NCI-H2196 treated with DMSO at 0.1 percent for 48 hours (cell line): Measurements from ENCODE around the gene CMYA5.
"Not testable (repeated sequence)": the region's sequence is repeated elsewhere in the genome, so short reads cannot be mapped to it uniquely, and the experiment has no call there.

Source experiments
- DNase-seq: peaks from one replicate; lab custom pipeline; 2025; ENCODE audit not compliant: unreplicated experiment; lab: John Stamatoyannopoulos, UW

Gene CMYA5

DNA sequence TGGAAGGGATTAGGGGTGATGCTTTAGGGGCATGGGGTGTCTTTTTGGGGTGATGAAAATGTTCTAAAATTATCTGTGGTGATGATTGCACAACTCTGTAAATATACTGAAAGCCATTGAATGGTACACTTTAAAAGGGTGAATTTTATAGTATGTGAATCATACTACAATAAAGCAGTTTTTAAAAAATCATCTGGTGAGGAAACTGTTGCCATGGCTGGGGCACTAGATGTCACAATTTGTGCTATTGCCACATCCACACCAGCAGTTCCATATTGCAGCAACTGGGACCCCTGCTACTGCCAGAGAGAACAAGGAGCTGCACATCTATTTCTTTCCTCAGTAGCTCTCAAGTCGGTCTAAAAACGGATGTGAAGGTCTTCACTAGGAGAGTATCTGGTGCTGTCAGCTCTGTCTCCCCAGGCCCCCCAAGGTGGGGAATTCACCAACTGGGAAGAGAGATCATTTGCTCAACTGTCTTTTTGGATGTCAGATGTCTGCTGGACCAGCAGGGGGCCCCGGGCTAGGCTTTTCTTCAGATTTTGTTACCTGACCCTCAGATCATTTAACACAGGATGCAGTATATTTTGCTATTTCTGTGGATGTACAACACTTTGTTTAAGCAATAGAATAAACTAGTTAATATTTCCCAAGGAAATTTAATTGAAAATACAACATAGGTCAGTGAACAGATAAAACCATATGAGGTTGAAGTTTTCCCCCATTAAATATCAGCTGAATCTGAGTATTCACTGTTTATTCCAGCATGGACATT, 13.2 kb downstream of the CMYA5 start:
- DNase-seq: no peak

DNA sequence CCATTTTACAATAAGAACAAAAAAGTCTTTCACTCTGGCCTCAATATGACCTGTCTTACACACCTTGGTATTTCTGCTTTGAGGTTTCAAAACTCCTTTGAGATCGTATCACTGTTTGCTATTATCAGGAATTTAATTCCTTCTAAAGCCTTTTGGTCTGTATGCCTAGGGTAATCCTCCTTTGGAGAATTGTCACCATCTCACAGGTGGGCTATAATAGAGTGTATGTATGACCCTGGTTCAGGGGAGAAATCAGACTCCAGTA, 13.7 kb downstream of the CMYA5 start:
- no peak for DNase-seq

DNA sequence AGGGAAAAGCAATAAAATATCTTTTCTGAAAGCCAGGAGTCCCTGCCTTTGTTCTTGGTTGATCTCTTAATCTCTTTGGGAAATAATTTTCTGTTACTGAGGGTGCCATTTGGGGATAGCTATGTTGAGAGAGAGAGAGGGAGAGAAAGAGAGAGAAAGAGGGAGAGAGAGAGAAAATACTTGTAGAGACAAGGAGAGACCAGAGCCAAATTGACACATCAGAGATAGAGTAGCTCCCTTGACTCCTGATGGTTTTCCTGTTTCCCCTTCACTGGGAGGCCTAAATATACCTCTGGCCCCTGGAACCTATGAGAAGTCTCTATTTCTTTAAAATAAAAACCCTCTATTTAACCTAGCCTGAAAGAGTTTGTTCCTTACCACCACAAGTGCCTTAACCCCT, 14.9 kb downstream of the CMYA5 start:
- DNase-seq: no peak

DNA sequence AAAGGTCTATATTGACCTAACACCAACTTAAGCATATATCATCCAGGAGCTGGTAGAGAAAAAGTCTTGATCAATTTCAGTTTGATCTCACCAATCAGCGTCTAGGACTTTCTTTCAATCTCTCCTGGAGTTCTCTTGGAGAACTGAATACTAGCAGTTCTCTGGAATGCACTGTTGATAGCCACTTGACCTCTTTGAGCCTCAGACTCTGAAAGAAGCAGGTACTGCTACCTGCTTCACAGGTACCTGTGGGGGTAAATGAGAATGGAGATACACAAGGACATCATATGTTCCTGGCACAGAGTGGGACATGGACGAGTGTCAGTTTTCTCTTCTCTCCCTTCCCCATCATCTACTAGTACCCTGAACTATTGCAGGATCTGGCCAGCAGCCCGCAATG, 16.0 kb downstream of the CMYA5 start:
- no peak for DNase-seq

DNA sequence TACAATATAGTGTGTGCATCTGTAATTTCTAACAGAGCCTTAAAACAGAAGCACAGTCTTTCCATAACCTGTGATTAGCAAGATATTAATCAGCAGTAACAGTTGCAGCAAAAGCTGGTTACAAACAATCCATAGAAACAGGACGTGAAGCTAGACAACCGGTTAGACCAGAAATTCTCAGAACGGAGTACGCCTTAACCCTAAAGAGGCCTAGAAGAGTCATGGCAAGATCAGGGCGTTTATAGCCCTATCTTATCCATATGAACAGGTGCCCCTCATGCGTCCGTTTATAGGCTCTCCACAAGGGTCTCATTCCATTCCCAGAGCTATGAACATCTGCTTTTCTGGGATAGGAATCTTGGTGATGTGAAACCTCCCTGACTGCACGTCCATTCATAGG, 16.7 kb downstream of the CMYA5 start:
- not testable (repeated sequence) for DNase-seq

DNA sequence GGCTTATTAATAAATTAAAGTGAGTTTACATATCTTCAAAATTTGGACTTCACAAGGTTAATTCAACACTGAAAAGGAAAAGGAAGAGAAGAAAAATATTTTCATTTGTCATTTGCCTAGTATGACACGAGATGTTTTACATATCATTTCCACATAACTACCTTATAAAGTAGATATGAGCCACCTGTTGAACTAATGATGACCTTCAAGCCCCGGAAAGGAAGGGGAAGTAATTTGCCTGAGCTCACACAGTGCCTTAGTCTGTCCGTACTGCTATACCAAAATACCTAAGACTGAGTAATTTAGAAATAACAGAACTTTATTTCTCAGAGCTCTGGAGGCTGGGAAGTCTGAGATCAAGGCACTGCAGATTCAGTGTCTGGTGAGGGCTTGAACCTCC, 17.9 kb downstream of the CMYA5 start:
- no peak for DNase-seq

DNA sequence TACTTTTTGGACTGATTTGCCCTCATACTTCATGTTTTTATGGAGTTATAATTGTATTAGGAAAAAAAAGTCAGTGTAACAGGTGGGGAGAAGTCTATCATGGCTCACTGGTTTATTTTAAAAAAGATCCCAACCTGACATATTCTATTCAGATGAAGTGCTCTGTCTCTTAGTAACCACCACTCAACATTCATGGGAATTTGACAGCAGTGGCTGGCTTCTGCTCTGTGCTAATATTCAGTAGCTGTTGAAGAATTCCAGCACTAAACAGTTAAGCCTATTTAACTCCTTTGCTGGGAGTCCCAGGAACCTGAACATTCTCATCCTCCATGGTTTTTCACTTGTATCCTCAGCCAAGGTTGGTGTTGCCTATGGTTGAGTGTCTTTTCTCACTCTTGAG, 23.1 kb downstream of the CMYA5 start:
- DNase-seq: no peak

DNA sequence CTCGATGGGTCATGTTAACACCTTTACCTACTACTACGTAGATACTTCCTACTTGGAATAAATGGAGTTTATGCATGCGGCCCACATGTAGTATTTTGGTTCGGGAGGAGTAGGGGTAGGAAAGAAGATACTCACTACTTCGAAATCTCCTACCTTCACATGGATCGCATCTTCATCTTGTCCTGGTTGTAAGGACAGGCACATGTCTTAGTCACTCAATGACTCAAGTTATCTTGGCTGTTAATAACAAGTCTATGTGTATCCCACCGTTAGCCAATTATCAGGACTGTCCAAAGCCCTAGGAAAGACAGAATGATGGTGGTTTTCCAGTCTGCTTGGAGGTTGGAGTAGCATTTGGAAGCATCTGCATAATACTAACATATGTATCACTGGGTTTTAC, 24.1 kb downstream of the CMYA5 start:
- no peak for DNase-seq

DNA sequence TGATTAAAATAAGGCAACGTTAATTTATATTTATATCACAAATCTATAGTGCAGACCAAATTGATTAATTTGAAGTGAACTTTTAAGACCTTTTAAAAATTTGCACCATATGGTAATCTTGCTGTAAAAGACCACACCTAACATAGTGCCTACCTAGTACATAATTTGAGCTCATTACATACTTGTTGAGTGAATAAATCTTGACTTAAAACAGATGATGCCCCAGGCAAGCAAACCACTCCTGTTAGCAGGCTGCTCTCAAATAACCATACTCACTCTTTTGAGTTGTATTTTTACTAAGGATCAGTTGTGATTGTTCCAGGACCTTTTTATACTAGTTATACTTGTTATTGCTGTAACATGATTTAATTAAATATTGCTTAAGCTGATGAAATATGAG, 27.2 kb downstream of the CMYA5 start:
- DNase-seq: no peak

DNA sequence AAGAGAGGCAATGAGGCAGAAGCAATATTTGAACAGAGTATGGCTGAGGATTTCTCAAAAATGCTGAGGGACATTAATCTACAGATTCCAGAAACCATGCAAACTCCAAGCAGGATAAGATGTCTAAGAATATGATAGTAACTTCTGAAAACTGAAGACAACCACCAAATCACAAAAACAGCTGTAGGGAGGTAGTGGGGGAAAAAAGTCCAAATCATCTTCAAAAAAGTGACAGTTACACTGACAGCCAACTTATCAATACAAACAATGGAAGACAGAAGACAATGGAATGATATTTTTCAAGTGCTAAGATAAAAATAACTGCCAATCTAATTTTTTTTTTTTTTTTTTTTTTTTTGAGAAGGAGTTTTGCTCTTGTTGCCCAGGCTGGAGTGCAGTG, 30.5 kb downstream of the CMYA5 start:
- DNase-seq: no peak

DNA sequence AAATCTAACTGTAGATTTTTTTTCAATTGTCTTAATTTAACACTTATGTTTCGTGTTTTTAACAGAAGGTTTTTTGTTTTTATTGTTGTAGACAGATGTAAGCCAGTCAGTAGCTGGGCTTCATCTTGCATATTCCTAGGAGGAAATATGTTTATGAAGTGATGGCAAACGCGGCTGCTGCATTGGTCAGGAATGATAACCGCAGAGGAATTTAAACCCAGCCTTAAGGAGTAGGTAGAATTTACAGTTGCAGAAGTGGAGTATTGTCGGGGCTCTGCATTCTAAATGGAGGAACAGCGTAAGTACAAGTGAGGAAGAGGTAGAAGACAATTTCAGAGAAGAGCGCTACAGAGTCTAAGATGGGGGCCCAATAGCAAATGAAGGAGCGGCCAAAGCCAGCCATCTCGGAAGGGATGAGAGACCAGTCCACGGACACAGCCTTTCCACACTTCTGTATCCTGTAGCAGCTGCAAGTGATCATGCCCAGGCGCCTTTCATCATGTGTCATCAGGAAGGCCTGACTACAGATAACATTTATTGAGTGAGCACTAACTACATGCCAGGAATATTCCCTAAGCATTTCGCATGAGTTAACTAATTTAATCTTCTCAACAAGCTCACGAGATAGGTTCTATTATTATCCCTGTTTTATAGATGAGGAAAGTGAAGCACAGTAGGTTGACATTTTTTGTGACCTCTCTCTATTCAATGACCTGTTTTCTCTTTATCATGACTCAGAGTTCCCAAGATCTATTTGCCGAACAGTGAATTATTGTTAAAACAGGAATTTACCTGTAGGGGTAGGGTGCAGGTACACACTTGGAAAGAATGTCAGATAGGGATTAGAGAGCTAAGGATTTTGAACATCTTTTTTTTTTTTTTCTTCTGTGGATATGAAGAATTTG, 38.1 kb downstream of the CMYA5 start:
- DNase-seq: no peak

DNA sequence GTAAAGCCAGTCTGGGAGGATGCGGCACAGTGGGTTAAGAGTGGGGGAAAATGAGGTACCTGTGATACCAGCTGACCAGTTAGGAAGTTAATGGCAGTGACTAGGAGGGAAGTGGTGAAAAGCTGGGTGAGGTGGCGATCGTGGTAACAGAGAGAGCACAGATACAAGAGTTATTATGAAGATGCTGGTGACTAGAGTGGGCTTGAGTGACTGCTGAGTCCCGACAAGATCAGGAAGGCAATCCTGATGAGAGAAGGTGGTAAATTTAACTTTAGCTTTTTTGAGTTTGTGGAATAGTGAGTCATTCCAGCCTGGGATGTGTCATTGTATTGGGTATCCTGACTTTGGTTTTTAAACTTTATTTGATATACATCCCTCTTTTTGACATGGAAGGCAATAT, 38.8 kb downstream of the CMYA5 start:
- DNase-seq: no peak

DNA sequence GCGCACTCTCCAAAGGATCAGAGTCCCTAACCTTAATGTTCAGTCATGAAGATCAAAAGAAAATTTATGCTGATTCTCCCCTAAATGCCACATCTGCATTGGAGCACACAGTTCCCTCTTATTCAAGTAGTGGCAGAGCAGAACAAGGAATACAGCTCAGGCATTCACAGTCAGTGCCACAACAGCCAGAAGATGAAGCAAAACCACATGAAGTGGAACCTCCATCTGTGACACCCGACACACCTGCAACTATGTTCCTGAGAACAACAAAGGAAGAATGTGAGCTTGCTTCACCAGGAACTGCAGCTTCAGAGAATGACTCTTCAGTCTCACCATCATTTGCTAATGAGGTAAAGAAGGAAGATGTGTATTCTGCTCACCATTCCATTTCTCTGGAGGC, 40.0 kb downstream of the CMYA5 start:
- DNase-seq: no peak

DNA sequence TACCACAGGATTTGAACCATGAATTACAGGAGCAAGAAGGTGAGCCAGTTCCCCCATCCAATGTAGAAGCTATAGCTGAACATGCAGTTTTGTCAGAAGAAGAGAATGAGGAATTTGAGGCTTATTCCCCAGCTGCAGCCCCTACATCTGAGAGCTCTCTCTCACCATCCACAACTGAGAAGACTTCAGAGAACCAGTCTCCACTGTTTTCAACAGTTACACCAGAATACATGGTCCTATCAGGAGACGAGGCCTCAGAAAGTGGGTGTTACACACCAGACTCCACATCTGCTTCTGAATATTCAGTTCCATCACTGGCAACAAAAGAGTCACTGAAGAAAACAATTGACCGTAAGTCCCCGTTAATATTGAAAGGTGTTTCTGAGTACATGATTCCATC, 40.9 kb downstream of the CMYA5 start:
- no peak for DNase-seq

DNA sequence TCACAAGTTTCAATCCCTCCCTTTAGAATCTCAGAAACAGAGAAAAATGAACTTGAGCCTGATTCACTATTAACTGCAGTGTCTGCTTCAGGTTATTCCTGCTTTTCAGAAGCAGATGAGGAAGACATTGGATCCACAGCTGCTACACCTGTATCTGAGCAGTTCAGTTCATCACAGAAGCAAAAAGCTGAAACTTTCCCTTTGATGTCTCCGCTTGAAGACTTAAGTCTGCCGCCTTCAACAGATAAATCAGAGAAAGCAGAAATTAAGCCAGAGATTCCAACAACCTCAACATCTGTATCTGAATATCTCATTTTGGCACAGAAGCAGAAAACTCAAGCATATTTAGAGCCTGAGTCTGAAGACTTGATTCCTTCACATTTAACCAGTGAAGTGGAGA, 42.1 kb downstream of the CMYA5 start:
- DNase-seq: no peak

DNA sequence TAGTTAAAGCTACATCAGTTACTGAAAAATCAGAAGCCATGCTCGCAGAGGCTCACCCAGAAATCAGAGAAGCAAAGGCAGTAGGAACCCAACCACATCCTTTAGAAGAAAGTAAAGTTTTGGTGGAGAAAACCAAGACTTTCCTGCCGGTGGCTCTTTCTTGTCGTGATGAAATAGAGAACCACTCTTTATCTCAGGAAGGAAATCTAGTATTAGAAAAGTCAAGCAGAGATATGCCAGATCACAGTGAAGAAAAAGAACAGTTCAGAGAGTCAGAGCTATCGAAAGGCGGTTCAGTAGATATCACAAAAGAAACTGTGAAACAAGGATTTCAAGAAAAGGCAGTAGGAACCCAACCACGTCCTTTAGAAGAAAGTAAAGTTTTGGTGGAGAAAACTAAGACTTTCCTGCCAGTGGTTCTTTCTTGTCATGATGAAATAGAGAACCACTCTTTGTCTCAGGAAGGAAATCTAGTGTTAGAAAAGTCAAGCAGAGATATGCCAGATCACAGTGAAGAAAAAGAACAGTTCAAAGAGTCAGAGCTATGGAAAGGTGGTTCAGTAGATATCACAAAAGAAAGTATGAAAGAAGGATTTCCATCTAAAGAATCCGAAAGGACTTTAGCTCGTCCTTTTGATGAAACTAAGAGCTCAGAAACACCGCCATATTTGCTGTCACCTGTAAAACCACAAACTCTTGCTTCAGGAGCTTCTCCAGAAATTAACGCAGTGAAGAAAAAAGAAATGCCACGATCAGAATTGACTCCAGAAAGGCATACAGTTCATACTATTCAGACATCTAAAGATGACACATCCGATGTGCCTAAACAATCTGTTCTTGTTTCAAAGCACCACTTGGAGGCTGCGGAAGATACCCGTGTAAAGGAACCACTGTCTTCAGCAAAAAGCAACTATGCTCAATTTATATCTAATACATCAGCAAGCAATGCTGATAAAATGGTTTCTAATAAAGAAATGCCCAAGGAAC, 47.2 kb downstream of the CMYA5 start:
- no peak for DNase-seq

DNA sequence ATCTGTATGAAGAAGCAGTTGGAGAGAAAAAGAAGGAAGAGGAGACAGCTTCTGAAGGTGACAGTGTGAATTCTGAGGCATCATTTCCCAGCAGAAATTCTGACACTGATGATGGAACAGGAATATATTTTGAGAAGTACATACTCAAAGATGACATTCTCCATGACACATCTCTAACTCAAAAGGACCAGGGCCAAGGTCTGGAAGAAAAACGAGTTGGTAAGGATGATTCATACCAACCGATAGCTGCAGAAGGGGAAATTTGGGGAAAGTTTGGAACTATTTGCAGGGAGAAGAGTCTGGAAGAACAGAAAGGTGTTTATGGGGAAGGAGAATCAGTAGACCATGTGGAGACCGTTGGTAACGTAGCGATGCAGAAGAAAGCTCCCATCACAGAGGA, 48.7 kb downstream of the CMYA5 start:
- no peak for DNase-seq

DNA sequence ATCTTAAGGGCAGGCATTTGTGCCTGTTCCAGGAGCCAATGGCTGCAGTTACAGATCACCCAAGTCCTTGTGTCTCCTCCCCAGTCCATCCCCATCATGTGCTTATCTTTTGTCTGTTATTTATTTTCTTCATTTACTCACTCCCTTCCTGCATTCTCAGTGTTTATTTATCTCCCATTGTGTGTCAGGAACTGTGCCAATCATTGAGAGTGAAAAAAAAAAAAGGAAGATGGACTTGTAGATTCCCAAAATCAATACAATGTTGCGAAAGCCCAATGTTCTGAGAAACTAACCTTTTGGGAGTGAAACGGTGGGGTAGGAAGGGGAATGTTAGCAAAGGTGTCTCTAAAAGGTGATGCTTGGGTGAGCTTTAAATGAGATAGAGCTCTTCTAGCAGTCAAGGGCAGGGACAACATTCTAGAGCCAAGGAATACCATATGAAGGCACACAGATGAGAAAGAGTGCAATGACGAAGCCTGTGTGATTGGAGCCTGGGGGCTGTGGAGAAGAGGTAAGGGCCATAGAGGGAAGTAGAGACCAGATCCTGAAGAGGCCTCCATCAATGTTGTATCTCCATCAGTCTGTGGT, 53.0 kb downstream of the CMYA5 start:
- no peak for DNase-seq

DNA sequence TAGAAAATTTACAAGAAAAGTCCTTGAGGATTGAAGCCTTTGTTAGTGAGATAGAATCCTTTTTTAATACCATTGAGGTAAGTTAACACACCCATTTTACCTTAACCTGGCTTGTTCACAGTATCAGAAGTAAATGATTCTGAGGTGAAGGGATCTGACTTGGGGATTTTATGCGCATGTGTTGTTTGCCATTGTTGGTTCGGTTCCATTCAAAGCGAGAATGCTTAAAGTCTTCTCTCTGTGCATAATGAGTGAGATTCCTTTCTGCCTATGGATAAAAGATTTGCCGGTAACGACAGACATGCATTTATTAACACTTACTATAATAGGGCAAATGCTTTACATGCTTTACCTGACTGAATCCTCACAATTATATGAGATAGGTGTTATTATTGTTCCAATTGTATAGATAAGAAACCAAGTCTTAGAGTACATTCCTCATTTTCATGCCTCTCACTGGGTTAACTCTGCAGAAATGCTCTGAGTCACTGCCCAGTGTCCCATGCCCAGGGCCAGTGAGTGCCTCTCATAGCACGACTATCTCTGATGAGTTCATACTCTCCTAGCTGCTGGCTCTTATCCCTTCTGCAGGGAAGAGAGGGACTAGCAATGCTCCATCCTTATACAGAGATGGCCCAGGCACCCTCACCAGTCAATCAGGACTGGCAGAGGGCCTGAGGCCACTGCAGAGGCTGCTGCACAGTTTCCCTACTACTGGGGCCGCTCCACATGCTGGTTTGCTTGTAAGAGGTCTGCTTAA, 54.4 kb downstream of the CMYA5 start:
- DNase-seq: no peak

DNA sequence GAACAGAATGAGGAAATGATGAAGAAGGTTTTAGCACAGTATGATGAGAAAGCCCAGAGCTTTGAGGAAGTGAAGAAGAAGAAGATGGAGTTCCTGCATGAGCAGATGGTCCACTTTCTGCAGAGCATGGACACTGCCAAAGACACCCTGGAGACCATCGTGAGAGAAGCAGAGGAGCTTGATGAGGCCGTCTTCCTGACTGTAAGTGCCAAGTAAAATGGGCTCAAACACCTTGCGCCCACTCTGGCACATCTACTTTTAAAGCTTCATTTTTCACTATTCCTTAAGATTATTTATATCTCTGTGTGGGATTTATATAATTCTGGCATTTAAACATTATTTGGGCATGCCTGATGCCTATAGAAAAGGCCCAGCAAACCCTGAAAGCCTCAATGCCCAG, 55.6 kb downstream of the CMYA5 start:
- DNase-seq: no peak
